ENCODE results near the gene HAGH.

HAGH gene

DNA sequence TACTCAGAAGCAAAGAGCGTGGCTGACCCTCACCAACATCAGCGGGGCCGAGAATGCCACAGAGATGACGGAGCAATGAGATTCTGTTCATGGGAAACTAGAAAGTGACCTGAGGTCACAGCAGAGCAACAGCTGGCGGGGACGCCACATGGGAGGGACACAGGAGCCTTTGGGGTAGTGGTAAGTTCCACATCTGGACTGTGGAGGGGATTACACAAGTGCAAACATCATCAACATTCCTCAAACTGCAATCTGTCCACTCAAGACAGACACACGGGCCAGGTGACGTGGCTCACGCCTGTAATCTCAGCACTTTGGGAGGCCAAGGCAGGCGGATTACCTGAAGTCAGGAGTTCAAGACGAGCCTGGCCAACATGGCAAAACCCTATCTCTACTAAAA, 11.2 kb downstream of the HAGH start:
- Histone ChIP-seq H3K36me3 (peaks cover 20% of the 10 kb centered on the region), H3K9me3 (ENCODE audit: severe bottlenecking) (no peaks in the 10 kb centered on the region), H3K27me3 (ENCODE audit: insufficient read depth, low read depth, severe bottlenecking) (no peaks in the 10 kb centered on the region), H3K27ac (no peak overlapping the region), H3K4me3 (ENCODE audit: low read depth, low read length) (no peak overlapping the region)
- DNase-seq, result no peak
- no peak for TF ChIP-seq CTCF (IDR thresholded peaks at IDR 0.05; ENCODE audit: low read depth, low read length)

DNA sequence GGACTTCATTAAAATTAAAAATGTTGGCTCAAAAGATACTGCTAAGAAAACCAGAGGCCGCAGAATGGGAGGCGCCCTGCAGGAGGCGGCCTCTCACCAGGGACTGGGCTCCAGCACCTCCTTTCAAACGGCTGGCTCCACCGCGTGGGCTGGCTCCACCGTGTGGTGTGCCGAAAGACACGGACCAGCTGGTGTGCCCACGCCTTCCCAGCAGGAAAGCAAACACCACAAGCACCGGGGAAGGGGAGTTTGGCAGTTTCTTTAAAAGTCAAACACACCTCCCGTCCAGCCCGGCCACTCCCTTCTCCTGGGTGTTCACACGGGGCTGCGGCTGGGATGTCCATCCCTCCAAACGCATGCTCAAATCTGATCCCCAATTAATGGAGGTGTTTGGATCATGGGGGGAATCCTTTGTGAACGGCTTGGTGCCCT, 13.9 kb downstream of the HAGH start:
- DNase-seq, result peak; percentile 71
- TF ChIP-seq CTCF (IDR thresholded peaks at IDR 0.05; ENCODE audit: low read depth, low read length), result peak; percentile 78
- no peak overlapping the region for H3K27ac ChIP-seq

GRCh38 chr16:1810536-1810935, 16.1 kb downstream of the HAGH start:
- TF ChIP-seq CTCF (IDR thresholded peaks at IDR 0.05; ENCODE audit: low read depth, low read length), result no peak
- H3K9me3 ChIP-seq (ENCODE audit: severe bottlenecking), result no peaks in the 10 kb centered on the region
- H3K27me3 ChIP-seq (ENCODE audit: insufficient read depth, low read depth, severe bottlenecking), result no peaks in the 10 kb centered on the region
- no peak for DNase-seq
- H3K4me3 ChIP-seq (ENCODE audit: low read depth, low read length), result no peak overlapping the region
- no peak overlapping the region for H3K27ac ChIP-seq
- peaks cover 50% of the 10 kb centered on the region for H3K36me3 ChIP-seq

More for the DNA sequence above, 13.9 kb downstream of the HAGH start:
- peaks cover 38% of the 10 kb centered on the region for H3K36me3 ChIP-seq
- H3K27me3 ChIP-seq (ENCODE audit: insufficient read depth, low read depth, severe bottlenecking), result no peaks in the 10 kb centered on the region
- no peak overlapping the region for H3K4me3 ChIP-seq (ENCODE audit: low read depth, low read length)
- H3K9me3 ChIP-seq (ENCODE audit: severe bottlenecking), result no peaks in the 10 kb centered on the region

DNA sequence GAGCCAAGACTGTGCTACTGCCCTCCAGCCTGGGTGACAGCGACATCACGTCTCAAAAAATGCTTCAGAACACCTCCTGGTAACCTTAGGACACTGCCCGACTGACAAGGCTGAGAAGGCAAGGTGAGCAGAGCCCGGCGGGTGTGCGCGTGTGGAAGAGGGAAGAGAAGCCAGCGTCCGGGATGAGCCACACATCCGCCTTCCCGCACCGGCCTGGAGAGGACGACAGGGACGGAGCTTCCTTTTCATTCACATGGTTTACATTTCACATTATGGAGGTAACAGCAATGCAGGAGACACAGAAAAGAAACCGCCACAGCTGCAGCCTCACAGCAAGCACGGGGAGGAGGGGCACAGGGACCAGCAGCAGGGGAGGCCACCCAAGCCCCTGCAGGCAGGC, 16.5 kb downstream of the HAGH start:
- H3K4me3 ChIP-seq (ENCODE audit: low read depth, low read length), result no peak overlapping the region
- no peak overlapping the region for H3K27ac ChIP-seq
- TF ChIP-seq CTCF (IDR thresholded peaks at IDR 0.05; ENCODE audit: low read depth, low read length), result no peak
- no peaks in the 10 kb centered on the region for H3K9me3 ChIP-seq (ENCODE audit: severe bottlenecking)
- H3K36me3 ChIP-seq, result peaks cover 53% of the 10 kb centered on the region
- H3K27me3 ChIP-seq (ENCODE audit: insufficient read depth, low read depth, severe bottlenecking), result no peaks in the 10 kb centered on the region
- no peak for DNase-seq

- Histone ChIP-seq H3K9me3 (ENCODE audit: severe bottlenecking) (no peaks in the 10 kb centered on the region), H3K4me3 (ENCODE audit: low read depth, low read length) (no peak overlapping the region), H3K36me3 (peaks cover 53% of the 10 kb centered on the region), H3K27me3 (ENCODE audit: insufficient read depth, low read depth, severe bottlenecking) (no peaks in the 10 kb centered on the region), H3K27ac (no peak overlapping the region)
- no peak for TF ChIP-seq CTCF (IDR thresholded peaks at IDR 0.05; ENCODE audit: low read depth, low read length)
- DNase-seq, result no peak
Observed at GRCh38 chr16:1809281-1809801, 17.3 kb downstream of the HAGH start.

- TF ChIP-seq CTCF (IDR thresholded peaks at IDR 0.05; ENCODE audit: low read depth, low read length), result no peak
- Histone ChIP-seq H3K9me3 (ENCODE audit: severe bottlenecking) (no peaks in the 10 kb centered on the region), H3K4me3 (ENCODE audit: low read depth, low read length) (no peak overlapping the region), H3K27me3 (ENCODE audit: insufficient read depth, low read depth, severe bottlenecking) (no peaks in the 10 kb centered on the region), H3K27ac (no peak overlapping the region), H3K36me3 (peaks cover 53% of the 10 kb centered on the region)
- no peak for DNase-seq
Observed at GRCh38 chr16:1808691-1809090, 17.9 kb downstream of the HAGH start.
